Osteoblast (primary cell): ENCODE measurements around the gene EGR2. TPM values are rescaled to one million over a fixed set of nuclear protein-coding genes. Genes with fewer than 3 reads are reported as not detected.
A peak's percentile ranks its signal among the peaks of the same experiment; 100 is the strongest.

Experiments
- DNase-seq: peaks from one replicate; pipeline ENCODE4 v3.0.0; 2011; ENCODE audit warnings: low spot score, mixed read lengths; ENCODE audit not compliant: insufficient read length; ENCODE audit errors: missing footprints
- H2AFZ ChIP-seq: 2 replicates; pipeline ENCODE4 v1.6.0; 2011; ENCODE audit warnings: mild to moderate bottlenecking, low read length
- H3K27ac ChIP-seq: 2 replicates; pipeline ENCODE4 v1.5.1; 2011; ENCODE audit warnings: mild to moderate bottlenecking, low read depth, low read length, moderate library complexity
- H3K27me3 ChIP-seq: 2 replicates; pipeline ENCODE4 v1.6.0; 2012; ENCODE audit warnings: mild to moderate bottlenecking, control low read depth, inconsistent platforms, low read length, moderate library complexity; ENCODE audit not compliant: insufficient read depth
- H3K36me3 ChIP-seq: 2 replicates; pipeline ENCODE4 v1.5.1; 2011; ENCODE audit warnings: mild to moderate bottlenecking, low read length, control low read depth, moderate library complexity; ENCODE audit not compliant: insufficient read depth
- H3K4me1 ChIP-seq: 2 replicates; pipeline ENCODE4 v1.5.1; 2011; ENCODE audit warnings: mild to moderate bottlenecking, low read length, control low read depth, moderate library complexity; ENCODE audit not compliant: insufficient read depth
- H3K4me2 ChIP-seq: 2 replicates; pipeline ENCODE4 v1.6.0; 2011; ENCODE audit warnings: mild to moderate bottlenecking, low read length; ENCODE audit not compliant: insufficient read depth
- H3K4me3 ChIP-seq: fragments of 200-600 bp; sonication (generic); 3 replicates; pipeline ENCODE4 v1.5.1; 2012; ENCODE audit warnings: mild to moderate bottlenecking, low read length, inconsistent platforms; ENCODE audit not compliant: insufficient read depth
- H3K79me2 ChIP-seq: 2 replicates; pipeline ENCODE4 v1.6.0; 2012; ENCODE audit warnings: mild to moderate bottlenecking, low read length, control low read depth, inconsistent platforms; ENCODE audit not compliant: insufficient read depth
- H3K9me3 ChIP-seq: 2 replicates; pipeline ENCODE4 v1.5.1; 2011; ENCODE audit warnings: low read depth, low read length, control low read depth
- H4K20me1 ChIP-seq: 2 replicates; pipeline ENCODE4 v1.6.0; 2012; ENCODE audit warnings: mild to moderate bottlenecking, low read length, control low read depth; ENCODE audit not compliant: insufficient read depth
- total RNA-seq: library from RNA; depleted of rRNA; stranded (reverse); fragments of >200 nt; gene quantifications from 2 replicates; pipeline ENCODE4 v1.2.3, GENCODE V29; 2012
- TF ChIP-seq, protein P1 (sequence below): IDR thresholded peaks from 2 replicates; pipeline ENCODE4 v1.5.1; 2011; ENCODE audit warnings: mild to moderate bottlenecking, low read depth, low read length, moderate library complexity; ENCODE audit errors: extremely low read depth

EGR2 gene
- total RNA-seq, 1 donor = 3.6 TPM

DNA sequence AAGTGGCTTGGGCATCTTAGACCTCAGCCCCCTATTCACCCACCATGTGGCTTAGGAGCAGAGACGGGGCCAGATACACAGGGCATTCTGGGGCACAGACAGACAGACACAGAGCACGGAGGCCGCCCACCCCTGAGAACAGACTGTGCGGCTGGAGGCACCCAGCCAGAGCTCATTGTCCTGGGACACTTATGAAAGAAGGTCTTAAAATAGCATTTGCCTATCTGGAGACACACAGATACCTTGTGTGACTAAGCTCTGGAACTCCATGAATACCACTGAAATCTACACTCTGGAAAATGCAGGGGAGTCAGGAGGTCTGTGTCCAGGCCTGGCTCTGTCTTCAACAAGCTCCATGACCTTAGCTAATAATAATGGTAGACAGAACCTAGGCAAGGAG lies 53.0 kb downstream of the EGR2 start:
- Histone ChIP-seq H3K79me2 (no peaks in the 10 kb centered on the region), H3K36me3 (no peaks in the 10 kb centered on the region), H3K4me3 (no peak overlapping the region), H3K4me2 (no peak overlapping the region), H3K4me1 (no peaks in the 10 kb centered on the region), H4K20me1 (no peaks in the 10 kb centered on the region), H3K27me3 (no peaks in the 10 kb centered on the region), H3K27ac (no peak overlapping the region), H2AFZ (no peak overlapping the region), H3K9me3 (no peaks in the 10 kb centered on the region)
- DNase-seq = peak; percentile 54
- TF ChIP-seq, protein P1, sequence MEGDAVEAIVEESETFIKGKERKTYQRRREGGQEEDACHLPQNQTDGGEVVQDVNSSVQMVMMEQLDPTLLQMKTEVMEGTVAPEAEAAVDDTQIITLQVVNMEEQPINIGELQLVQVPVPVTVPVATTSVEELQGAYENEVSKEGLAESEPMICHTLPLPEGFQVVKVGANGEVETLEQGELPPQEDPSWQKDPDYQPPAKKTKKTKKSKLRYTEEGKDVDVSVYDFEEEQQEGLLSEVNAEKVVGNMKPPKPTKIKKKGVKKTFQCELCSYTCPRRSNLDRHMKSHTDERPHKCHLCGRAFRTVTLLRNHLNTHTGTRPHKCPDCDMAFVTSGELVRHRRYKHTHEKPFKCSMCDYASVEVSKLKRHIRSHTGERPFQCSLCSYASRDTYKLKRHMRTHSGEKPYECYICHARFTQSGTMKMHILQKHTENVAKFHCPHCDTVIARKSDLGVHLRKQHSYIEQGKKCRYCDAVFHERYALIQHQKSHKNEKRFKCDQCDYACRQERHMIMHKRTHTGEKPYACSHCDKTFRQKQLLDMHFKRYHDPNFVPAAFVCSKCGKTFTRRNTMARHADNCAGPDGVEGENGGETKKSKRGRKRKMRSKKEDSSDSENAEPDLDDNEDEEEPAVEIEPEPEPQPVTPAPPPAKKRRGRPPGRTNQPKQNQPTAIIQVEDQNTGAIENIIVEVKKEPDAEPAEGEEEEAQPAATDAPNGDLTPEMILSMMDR = no peak

Other genes starting within 250 kb of the EGR2 start
- gene ADO, start 11.6 kb downstream of the EGR2 start, total RNA-seq = 28.0 and 29.3 TPM in 2 replicates